Posterior vena cava (tissue), 2 donors: ENCODE data around the gene SPHKAP. TPM values are rescaled to one million over a fixed set of nuclear protein-coding genes. Genes with fewer than 3 reads are reported as not detected.

Source experiments
- DNase-seq: peaks from one replicate; pipeline ENCODE4 v3.0.0-alpha.2; 2020; ENCODE audit warnings: low spot score
- intact Hi-C, 2 donors: fragments of 100-400 bp; cut with DNase I; formaldehyde crosslinking; loops; one replicate each; pipeline versions ENCODE4 v1.14.1 to v1.14.2; 2022 to 2023
- total RNA-seq, 2 donors: library from RNA; stranded (reverse); fragmentation: NEBNext Ultra II Directional; extraction: Animal tissue kit (Norgen Biotek cat#: 25700); gene quantifications; one replicate each; pipeline ENCODE4 v1.2.1, GENCODE V29; 2021
- donor health status: DM: yes; HTN: yes; CAD: no.
- donor health status: DM: yes; HTN: yes; CAD: no.

The SPHKAP gene
- total RNA-seq, 2 donors from 2014 or later = 1.1 TPM; not detected in 1

DNA sequence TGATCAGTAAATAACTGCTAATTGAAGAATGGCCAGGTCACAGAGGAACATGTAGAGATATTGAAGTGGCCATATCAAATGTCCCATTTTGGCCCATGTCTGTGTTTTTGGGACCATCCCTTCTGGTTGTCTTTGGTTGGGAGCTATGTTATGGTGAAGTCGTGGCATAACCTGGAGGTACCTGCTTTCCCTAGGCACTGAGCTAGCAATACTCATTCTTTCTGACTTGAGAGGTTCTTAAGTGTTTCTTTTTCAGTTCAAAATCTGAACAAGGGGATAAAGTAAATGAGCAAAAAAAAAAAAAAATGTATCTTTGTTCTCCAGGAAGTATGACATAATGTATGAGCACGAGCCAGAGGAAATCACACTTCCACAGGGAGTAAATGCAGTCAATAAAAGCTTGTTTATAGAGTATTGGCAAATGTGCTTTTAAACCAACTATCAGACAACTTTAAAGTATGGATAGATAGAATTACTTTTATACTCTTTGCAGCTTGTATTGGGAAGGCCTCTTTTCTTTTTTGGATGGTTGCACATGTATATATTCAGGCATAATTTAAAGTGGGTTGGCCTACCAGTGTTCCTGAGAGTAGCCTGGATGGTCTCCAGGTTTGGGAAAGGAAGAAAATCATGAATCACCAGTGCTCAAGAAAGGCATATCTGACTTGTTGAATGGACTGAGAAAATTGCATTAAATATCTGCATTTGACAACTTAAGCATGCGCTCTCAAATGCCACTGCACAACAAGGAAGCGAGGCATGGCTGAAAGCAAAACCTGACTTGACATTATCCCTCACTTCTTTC, 125.0 kb downstream of the SPHKAP start:
- intact Hi-C loops = no loop called here
- no peak for DNase-seq

DNA sequence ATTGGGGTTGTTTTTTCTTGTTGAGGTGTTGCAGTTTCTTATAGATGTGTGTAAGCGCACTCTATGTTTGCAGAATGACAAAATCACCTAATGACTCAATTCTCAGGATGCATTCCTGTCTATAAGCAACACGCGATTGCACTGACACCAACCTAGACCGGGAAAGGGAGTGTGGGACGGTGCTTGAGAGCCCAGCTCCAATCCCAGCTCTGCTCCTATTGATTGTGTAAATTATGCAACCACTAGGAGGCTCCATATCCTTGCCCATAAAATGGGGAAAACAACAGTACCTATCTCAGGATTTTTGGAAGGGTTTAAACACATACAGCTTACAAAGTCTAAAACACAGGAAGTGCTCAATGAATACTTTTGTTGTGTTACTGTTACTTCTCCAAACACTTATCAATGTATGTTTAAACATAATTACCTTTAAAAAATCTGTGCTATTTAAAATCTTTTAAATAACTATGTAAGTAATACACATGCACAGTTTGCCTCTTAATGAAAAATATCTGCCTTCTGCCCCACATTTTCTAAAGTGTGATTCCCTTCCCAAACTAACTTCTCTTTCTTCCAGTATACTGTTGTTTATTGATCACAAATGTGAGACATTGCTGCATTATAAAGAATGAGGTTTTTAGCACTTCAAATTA, 132.5 kb downstream of the SPHKAP start:
- intact Hi-C loops = no loop called here
- DNase-seq = no peak

DNA sequence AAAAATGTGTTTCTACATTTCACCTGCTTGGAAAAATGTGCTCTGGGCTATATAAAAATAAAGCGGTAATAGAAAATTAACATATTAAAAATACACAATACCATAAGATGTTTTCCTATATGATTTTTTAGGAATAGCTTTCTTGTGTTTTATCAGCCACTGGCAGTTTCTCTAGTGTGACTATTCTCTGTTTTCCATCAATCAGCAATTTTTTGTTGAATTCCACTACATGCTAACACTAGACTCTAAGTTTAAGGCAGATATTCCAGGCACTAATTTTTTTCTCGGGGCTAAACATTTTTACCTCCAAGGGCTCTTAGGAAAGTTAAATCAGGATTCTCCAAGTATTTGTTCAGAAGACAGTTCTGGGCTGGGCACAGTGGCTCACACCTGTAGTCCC, 140.5 kb downstream of the SPHKAP start:
- intact Hi-C loops = no loop called here
- DNase-seq = no peak

DNA sequence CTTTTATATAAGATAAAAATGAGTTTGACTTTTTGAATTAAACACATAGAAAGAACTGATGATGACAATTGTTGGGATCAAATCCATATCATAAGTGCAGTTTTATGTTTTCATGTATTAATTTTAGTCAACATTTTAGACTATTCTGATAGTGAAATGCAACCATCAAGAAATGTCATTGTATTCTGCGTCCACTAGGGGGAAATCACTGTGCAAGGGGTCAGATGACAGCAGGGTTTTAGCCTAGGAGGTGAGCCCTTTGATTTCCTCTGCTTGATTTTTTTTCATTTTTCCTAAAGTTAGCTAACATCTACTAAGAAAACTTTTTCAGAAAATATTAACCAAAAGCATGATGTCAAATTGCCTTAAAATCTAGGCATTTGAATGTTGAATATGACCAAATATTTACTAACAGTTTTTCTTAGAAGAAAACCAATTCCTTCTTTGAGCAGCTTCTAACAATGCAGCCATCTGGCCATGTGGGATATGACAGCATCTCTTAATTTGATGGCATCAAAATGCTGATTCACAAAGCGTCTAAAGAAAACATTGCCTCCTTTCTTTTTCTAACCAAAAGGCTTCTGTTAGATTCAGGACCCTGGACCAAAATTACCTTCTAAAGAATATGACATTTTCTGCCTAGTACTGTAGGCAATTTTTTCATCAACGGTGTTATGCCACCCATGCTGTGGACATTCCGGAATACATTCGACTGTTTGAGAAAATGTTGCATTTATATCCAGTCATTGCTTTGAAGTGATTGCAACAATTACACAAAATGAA, 141.5 kb downstream of the SPHKAP start:
- intact Hi-C loops = no loop called here
- DNase-seq = no peak

DNA sequence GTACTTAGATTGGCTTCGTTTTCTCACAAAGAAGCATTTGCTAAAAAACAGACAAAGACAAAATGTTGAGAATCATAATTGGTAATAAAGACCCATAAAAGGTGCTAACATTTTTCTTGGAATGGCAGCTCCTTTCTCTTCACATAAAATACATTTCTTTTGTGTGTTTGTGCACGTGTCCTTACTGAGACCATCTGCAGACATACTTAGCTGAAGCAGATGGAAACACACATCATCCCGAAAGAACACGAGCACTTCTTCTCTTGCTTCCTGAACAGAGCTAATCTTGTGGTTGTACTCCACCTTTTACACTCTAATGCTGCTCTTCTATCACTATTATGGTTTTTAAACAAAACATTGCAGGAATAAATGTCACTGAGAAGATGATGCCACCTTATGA, 142.5 kb downstream of the SPHKAP start:
- intact Hi-C loops = no loop called here
- DNase-seq = no peak

DNA sequence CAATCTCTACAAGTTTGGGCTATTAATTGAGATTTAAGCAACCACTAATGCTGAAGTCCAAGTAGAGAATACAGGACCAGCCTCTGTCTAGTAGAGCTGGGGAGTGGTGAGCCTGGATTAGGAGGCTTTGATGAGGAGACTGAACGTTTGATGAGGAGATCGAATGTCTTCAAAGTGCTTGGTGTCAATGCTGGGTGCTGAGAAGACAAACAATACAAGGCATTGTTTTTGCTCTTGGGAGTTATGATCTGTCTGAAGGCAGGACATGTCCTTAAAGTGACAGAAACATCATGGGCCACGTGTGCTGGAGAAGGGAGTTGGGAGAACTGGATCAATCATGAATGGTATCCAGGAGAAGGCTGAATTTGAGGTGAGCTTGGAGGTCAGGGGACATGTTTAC, 143.6 kb downstream of the SPHKAP start:
- intact Hi-C loops = no loop called here
- DNase-seq = no peak

DNA sequence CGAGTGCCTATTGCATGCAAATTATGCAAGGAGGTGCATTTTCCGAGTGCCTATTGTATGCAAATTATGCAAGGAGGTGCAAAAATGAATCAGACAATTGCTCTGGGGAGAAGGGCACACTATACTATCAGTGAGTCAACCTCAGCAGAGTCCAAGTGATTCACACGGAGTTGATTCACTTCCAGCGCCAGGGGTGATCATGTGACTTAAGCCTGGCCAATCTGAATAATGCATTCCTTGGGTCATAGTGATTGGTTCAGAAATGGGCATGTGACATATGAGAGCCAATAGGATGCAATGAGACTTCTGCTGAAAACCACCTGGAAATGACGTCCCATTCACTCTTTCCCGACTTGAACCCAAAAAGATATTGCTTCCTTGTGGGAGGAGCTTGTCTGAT, 157.9 kb downstream of the SPHKAP start:
- intact Hi-C loops = no loop called here
- DNase-seq = no peak

DNA sequence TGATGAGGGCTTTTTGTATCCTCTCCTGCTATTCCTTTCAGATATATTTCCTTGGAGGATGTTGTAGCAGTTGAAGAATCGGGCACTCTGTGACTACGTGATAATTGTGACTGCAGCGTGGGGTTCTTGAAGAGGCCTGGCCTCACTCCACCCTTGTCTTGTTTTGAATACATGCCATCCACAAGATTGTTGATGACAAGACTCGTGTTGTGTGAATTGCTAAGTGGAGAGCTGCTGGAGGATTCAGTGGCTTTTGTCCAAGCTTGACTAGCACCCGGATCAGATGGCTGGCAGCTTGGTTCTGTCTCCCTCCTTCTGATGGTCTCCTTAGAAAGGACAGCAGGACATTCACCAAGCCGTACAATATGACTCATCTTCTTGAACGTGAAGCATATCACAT, 163.2 kb downstream of the SPHKAP start:
- no peak for DNase-seq
- intact Hi-C loops = no loop called here

DNA sequence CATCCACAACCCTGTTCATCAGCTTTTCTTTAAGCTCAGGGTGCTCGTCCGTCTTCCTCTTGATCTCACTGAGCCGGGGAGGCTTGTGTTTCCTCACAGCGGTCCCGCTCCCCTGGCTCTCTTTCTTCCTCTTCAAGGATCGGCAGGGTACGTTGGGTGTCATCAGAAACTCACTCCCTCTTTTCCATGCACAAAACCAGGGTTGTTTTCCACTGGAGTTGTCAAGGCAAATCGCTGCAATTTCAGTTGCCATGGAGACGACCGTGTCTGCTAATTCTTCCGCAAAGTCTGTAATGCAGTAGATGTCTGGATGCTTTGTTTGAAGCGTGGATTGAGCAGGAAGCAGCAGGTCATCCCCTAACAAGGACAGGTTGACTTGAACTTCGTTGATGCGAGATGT, 163.7 kb downstream of the SPHKAP start:
- intact Hi-C loops = no loop called here
- no peak for DNase-seq

DNA sequence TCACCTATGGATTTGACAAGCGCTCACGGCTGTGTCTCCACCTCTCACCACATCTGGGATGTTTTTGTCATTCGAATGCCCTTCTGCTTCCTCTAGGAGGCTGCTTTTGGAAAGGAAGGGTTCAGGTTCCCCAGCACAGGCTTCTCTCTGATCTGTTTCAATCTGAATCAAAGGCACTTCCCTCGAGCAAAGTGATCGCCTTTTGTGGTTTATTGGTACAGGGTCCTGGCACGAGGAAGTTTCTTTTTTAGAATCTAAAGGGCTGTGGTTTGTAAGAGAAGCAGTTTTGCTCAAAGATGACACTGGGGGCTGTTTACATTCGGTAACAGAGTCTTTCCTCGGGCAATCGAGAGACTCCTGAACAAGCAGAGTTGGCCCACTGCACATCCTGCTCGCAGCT, 165.1 kb downstream of the SPHKAP start:
- no peak for DNase-seq
- intact Hi-C loops = no loop called here

DNA sequence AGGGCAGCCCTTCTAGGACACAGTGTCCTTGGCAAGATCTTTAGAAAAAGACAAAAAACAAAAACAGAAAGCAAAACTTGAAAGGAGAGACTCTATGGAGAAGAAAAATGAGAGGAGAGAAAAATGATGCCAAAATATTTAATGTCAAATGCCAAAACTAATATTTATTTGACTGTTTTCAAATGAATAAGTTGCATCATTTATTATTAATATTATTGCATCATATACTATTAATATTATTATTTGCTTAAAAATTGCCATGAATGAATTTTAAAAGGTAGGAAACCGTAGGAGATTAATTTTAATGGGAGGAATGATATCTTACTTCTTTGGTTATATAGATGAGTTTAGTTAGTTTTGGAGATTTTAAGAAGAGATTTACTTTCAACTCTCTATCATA, 165.7 kb downstream of the SPHKAP start:
- no peak for DNase-seq
- intact Hi-C loops = no loop called here

DNA sequence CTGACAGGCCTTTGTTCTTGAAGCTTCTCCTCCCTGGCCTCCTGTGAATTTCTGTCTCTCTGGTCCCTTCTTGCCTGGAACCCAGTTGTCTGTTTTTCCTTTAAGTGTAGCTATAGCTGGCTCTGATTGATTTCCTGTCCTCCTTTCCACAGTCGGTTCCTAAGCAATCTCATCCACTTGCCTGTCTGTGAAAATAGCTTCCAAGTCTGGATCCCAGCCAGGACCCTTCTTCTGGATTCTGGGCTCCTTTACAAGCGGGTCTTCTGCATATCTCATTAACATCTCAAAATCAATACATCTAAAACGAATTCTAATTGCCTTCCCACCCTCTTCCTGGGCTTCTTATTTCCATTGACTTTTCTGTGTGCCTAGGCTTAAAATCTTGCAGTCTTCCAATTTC, 185.1 kb downstream of the SPHKAP start:
- intact Hi-C loops = no loop called here

DNA sequence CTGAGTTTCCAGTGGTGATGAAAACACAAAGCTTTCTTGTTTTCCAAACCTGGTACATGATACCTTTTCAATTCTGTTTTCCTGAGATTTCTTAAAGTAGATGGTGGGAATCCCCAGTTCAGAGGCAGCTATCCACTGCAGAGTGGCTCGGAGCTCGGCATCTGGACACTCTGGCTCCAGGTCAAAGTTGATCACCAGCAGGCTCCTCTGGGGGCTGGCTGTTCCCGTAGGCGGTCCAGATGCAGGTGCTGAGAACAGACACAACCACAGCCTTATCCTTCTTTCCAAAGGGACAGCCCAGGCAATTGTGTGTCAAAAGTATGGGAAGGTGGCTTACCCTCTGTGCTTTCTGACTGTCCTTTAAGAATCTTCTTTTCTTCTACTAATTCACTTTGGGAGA, 190.6 kb downstream of the SPHKAP start:
- no peak for DNase-seq
- intact Hi-C loops = no loop called here

More for the DNA sequence above, 185.1 kb downstream of the SPHKAP start:
- no peak for DNase-seq

DNA sequence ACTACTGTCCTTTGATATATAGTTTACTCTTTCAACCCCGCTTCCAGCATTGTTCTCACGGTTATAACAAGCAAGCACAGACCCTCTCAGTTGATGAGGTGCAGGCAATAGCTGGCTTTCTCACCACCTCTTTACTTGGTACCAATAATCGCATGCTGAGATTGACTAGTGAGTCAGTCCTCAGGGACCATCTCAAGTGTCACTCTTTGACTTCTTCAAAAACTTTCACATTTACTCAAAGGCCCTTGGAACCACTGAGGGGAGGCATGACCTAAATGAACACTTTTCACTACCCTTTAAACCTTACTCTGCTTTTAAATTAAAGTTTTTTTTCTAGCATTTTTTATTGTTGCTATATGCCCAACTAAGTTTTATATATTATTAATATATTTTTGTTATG, 208.2 kb downstream of the SPHKAP start:
- intact Hi-C loops = no loop called here
- DNase-seq = no peak

DNA sequence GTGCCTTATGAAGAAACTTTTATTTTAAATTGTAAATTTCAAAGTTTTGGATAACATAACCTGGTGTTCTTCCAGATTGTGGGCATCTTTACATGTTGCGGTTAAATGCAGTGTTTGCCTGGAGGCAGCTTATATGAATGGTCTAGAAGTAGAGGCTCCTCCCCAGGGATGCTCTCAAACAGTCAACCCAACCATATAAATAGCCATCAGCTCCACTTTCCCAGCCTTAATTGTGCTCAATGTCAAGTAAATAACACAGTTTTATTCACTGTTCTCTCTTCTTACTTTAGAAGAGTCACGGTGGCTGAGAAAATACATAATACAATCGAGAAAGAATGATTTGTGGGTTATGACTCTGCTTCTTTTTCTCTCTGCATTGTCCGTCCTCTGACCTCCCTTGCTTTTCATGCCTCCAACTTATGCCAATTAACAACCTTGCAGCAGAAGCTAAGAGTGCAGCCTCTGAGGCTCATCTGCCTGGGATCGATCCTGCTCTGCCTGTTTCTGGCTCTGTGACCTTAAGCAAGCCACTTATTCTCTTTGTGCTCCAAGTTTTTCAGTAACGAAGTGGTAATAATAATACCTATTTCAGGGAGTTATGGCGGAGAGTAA, 209.8 kb downstream of the SPHKAP start:
- DNase-seq = no peak
- intact Hi-C loops = no loop called here

DNA sequence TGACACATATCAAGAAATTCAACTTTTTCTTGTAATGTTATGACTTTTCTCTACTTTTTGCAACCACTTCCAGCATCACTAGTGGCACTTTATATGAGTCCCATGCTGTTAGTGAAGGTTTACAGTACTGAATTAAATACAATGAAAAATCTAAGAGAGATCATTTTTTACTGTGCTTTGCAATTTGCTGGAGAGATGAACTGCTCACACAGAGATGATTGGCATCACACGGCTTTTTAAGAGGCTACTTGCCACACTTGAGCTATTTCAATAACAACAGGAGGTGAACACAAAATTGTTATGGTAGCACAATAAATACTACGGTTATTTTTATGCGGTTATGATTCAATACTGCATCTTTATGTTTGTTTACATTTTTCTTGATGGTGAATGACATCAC, 221.2 kb downstream of the SPHKAP start:
- intact Hi-C loops = no loop called here
- no peak for DNase-seq

DNA sequence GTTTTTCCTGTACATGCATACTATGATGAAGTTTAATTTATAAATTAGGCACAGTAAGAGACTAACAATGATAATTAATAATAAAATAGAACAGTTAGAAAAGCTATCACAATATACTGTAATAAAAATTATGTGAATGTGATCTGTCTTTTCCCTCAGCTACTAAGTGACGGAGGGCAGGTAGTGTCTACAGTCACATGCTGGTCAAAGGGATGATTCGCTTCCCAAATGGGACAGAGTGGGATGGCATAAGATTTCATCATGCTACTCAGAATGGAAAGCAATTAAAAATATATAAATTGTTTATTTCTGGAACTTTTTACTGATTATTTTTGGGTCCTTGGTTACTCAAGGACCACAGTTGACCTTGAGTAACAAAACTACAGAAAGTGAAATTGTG, 238.5 kb downstream of the SPHKAP start:
- intact Hi-C loops = no loop called here
- DNase-seq = no peak

DNA sequence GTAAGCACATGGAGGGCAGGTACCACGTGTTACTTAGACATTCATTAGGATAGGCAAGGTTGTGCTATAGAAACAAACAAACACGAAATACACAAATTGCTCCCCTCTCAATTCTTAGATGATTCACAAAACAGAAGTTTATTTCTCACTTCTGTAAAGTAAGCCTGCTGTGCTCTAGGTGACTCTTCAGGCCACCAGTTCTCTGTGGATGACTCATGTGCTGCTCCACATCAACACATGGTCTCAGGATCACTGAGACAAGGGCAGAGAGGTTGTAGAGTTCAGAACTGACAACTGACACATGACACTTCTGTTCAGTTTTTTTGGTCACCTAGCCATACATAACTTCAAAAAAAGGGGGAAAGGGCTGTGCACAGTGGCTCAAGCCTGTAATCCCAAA, 239.5 kb downstream of the SPHKAP start:
- DNase-seq = no peak
- intact Hi-C loops = no loop called here

DNA sequence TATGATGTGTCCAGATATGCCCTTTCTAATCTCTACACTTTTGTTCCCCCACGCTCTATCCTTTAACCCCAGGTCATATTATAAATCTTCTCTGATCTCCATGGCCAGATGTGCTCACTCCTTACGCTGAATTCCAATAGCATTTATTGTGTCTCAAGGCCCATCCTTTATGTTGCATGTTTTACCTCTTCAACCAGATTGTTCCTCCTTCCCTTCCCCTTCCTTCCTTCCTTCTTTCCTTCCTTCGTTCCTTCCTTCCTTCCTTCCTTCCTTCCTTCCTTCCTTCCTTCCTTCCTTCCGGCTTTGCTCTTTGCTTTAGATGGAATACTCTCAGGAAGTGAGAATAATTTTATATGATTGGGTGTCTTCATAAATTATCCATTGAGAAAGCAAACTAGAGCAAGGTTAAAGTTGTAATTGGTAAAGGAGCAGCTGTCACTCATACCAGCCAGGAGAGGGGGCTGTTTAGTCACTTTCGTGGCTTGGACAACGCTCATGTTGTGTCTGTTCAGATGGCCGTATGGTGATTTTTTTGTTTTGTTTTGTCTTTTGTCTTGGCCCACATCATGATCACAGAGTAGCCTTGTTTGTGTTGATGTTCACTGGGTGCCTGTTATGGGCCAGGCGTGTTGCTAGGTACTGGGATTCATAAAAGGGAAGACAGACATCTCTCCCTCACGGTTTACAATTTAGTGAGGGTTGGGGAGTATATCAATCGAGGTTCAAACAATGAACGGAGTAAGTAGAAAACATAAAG, 242.0 kb downstream of the SPHKAP start:
- DNase-seq = no peak
- intact Hi-C loops = no loop called here
